Naive thymus-derived CD4-positive, alpha-beta T cell (primary cell): ENCODE measurements around the gene CETP. TPM values are rescaled to one million over a fixed set of nuclear protein-coding genes. Genes with fewer than 3 reads are reported as not detected.
"Not testable (repeated sequence)": the region's sequence is repeated elsewhere in the genome, so short reads cannot be mapped to it uniquely, and the experiment has no call there.

Experiments used
- ATAC-seq: fragments of 150-1000 bp; cut with Tn5 transposase; 2 replicates; pipeline ENCODE4 v1.10.0; 2021; ENCODE audit warnings: mild to moderate bottlenecking, moderate library complexity
- CTCF ChIA-PET: fragments of 350-600 bp; sonication (Branson Sonifier 250); formaldehyde crosslinking; loops from one replicate; lab custom pipeline; 2021; ENCODE audit warnings: antibody characterized with exemption; lab: Charles Lee
- POLR2A ChIA-PET: fragments of 350-600 bp; sonication (Branson Sonifier 250); formaldehyde crosslinking; loops from one replicate; lab custom pipeline; 2021; ENCODE audit warnings: antibody characterized with exemption, inconsistent platforms; lab: Charles Lee
- DNase-seq, 9 donors: peaks; one replicate each; pipeline versions ENCODE4 v3.0.0 to v3.0.0-alpha.2; 2020 to 2022; ENCODE audit warnings: mixed read lengths in 1 of 9
- H3K27ac ChIP-seq: one replicate; pipeline ENCODE4 v1.7.0; 2013; ENCODE audit warnings: mild to moderate bottlenecking, low read depth, low read length, moderate library complexity
- H3K27me3 ChIP-seq, 2 donors: one replicate each; pipeline ENCODE4 v1.7.0; 2013; ENCODE audit warnings: low read length in 2 of 2, mild to moderate bottlenecking in 2 of 2, moderate library complexity in 2 of 2; ENCODE audit not compliant: control insufficient read depth in 2 of 2, insufficient read depth in 2 of 2
- H3K36me3 ChIP-seq, 3 experiments: 1 replicate in 2 of 3; 2 replicates in 1 of 3; pipeline ENCODE4 v1.7.0; 2013; ENCODE audit warnings: low read length in 3 of 3, mild to moderate bottlenecking in 3 of 3, moderate library complexity in 1 of 3; ENCODE audit not compliant: insufficient read depth in 3 of 3, control insufficient read depth in 2 of 3
- H3K4me1 ChIP-seq, 2 donors: one replicate each; pipeline ENCODE4 v1.7.0; 2013; ENCODE audit warnings: low read length in 2 of 2, mild to moderate bottlenecking in 2 of 2, moderate library complexity in 1 of 2; ENCODE audit not compliant: control insufficient read depth in 2 of 2, insufficient read depth in 2 of 2
- H3K4me3 ChIP-seq: 2 replicates; pipeline ENCODE4 v1.7.0; 2013; ENCODE audit warnings: mild to moderate bottlenecking, low read length
- H3K9me3 ChIP-seq, 3 experiments: 1 replicate in 2 of 3; 2 replicates in 1 of 3; pipeline ENCODE4 v1.7.0; 2013; ENCODE audit warnings: low read length in 3 of 3; ENCODE audit not compliant: control insufficient read depth in 2 of 3
- H3K27ac Mint-ChIP-seq, 9 donors: one replicate each; pipeline ENCODE4 v1.8.0; 2020 to 2022; ENCODE audit warnings: mixed read lengths in 9 of 9, mild to moderate bottlenecking in 8 of 9, moderate library complexity in 5 of 9, inconsistent platforms in 2 of 9
- H3K27me3 Mint-ChIP-seq, 5 donors: one replicate each; pipeline ENCODE4 v1.8.0; 2021 to 2022; ENCODE audit warnings: mixed read lengths in 5 of 5, mild to moderate bottlenecking in 1 of 5
- H3K36me3 Mint-ChIP-seq, 5 donors: one replicate each; pipeline ENCODE4 v1.8.0; 2020 to 2022; ENCODE audit warnings: mixed read lengths in 5 of 5, mild to moderate bottlenecking in 3 of 5, inconsistent platforms in 1 of 5
- H3K4me1 Mint-ChIP-seq, 7 donors: one replicate each; pipeline ENCODE4 v1.8.0; 2020 to 2022; ENCODE audit warnings: mixed read lengths in 7 of 7, mild to moderate bottlenecking in 3 of 7, inconsistent platforms in 1 of 7
- H3K4me3 Mint-ChIP-seq, 10 donors: one replicate each; pipeline ENCODE4 v1.8.0; 2020 to 2022; ENCODE audit warnings: mild to moderate bottlenecking in 10 of 10, mixed read lengths in 10 of 10, moderate library complexity in 6 of 10, inconsistent platforms in 2 of 10
- H3K9me3 Mint-ChIP-seq, 11 donors: one replicate each; pipeline ENCODE4 v1.8.0; 2020 to 2022; ENCODE audit warnings: mixed read lengths in 11 of 11, mild to moderate bottlenecking in 4 of 11, inconsistent platforms in 1 of 11, moderate library complexity in 1 of 11
- intact Hi-C, 2 donors: fragments of 100-400 bp; cut with micrococcal nuclease; formaldehyde crosslinking; loops; one replicate each; pipeline ENCODE4 v1.15.1; 2023
- polyA plus RNA-seq, 2 donors: library from polyadenylated mRNA; unstranded; fragments of 300-500 nt; fragmentation: Illumina TruSeq; gene quantifications; one replicate each; pipeline ENCODE4 v1.2.3, GENCODE V29; 2021
- total RNA-seq, 6 experiments: library from RNA in 5 of 6; stranded (reverse) in 5 of 6; gene quantifications; 1 replicate in 5 of 6; 2 replicates in 1 of 6; pipeline ENCODE4 v1.2.3 and lab custom pipeline; 2021 to 2026

The CETP gene
- total and polyA plus RNA-seq, 7 experiments from 2014 or later = 0.17 to 0.25 TPM; not detected in 5

- H3K27ac Mint-ChIP-seq = peak overlapping the region in 5 of 9 donors; percentile 2 to 84 (median 58)
- peaks cover 9 to 16% of the 10 kb centered on the region in 2 donors for H3K4me1 ChIP-seq
- CTCF ChIA-PET = interaction anchor here (1.6 kb wide), 1 partner anchor 10 kb away, joined by 5 read pairs; no protein-coding TSS in a partner anchor
- peaks cover 19 to 48% (median 43%) of the 10 kb centered on the region in 7 donors for H3K4me1 Mint-ChIP-seq
- H3K4me3 ChIP-seq, H3K36me3 ChIP-seq, intact Hi-C loops, H3K27me3 ChIP-seq, DNase-seq, ATAC-seq, H3K9me3 Mint-ChIP-seq, H3K9me3 ChIP-seq, H3K27me3 Mint-ChIP-seq, H3K27ac ChIP-seq, H3K36me3 Mint-ChIP-seq: not testable (repeated sequence)
- H3K4me3 Mint-ChIP-seq = peak overlapping the region in 3 of 10 donors; percentile 13 to 36 (median 23)
- POLR2A ChIA-PET = interaction anchor here (1.1 kb wide), 1 partner anchor 9 kb away, joined by 3 read pairs; no protein-coding TSS in a partner anchor
Observed at GRCh38 chr16:56973899-56974298, 12.1 kb downstream of the CETP start.

- H3K27me3 Mint-ChIP-seq = no peaks in the 10 kb centered on the region
- Histone ChIP-seq H3K27me3 (no peaks in the 10 kb centered on the region), H3K4me1 (peaks cover 9 to 16% of the 10 kb centered on the region in 2 donors), H3K9me3 (no peaks in the 10 kb centered on the region), H3K36me3 (no peaks in the 10 kb centered on the region), H3K4me3 (no peak overlapping the region), H3K27ac (no peak overlapping the region)
- intact Hi-C loops = no loop called here
- H3K4me3 Mint-ChIP-seq = peak overlapping the region in 3 of 10 donors; percentile 12 to 36 (median 26)
- H3K27ac Mint-ChIP-seq = peak overlapping the region in 4 of 9 donors; percentile 38 to 84 (median 64)
- H3K9me3 Mint-ChIP-seq = peaks cover 0 to 1% (median 0%) of the 10 kb centered on the region in 11 donors
- POLR2A ChIA-PET = interaction anchor here (1.1 to 2.2 kb wide), 4 partner anchors 8 to 58 kb away, joined by 3 to 6 read pairs (median 4); partner anchors contain the start of gene NLRC5
- DNase-seq (no peak), ATAC-seq (peak; percentile 41)
- CTCF ChIA-PET = interaction anchor here (0.8 to 1.1 kb wide), 3 partner anchors 10 to 15 kb away, joined by 3 read pairs; partner anchors contain the start of gene NLRC5
- H3K4me1 Mint-ChIP-seq = peaks cover 19 to 48% (median 43%) of the 10 kb centered on the region in 7 donors
- H3K36me3 Mint-ChIP-seq = peaks cover 0 to 4% (median 0%) of the 10 kb centered on the region in 5 donors
Observed at GRCh38 chr16:56974549-56975300, 13.0 kb downstream of the CETP start.

GRCh38 chr16:56975714-56976113, 14.0 kb downstream of the CETP start:
- CTCF ChIA-PET = interaction anchor here (0.8 to 1.1 kb wide), 3 partner anchors 9 to 14 kb away, joined by 3 read pairs; partner anchors contain the start of gene NLRC5
- no peaks in the 10 kb centered on the region for H3K36me3 ChIP-seq
- Mint-ChIP-seq H3K27ac (peak overlapping the region in 8 of 9 donors; percentile 41 to 70 (median 56)), H3K36me3 (peaks cover 0 to 4% (median 0%) of the 10 kb centered on the region in 5 donors), H3K4me3 (peak overlapping the region in 6 of 10 donors; percentile 13 to 66 (median 51)), H3K4me1 (peaks cover 19 to 58% (median 50%) of the 10 kb centered on the region in 7 donors), H3K9me3 (peaks cover 0 to 1% (median 0%) of the 10 kb centered on the region in 11 donors), H3K27me3 (no peaks in the 10 kb centered on the region)
- no peaks in the 10 kb centered on the region for H3K9me3 ChIP-seq
- H3K4me1 ChIP-seq = peaks cover 9 to 16% of the 10 kb centered on the region in 2 donors
- no peak overlapping the region for H3K4me3 ChIP-seq
- DNase-seq (no peak), ATAC-seq (no peak)
- POLR2A ChIA-PET = interaction anchor here (1.1 to 2.2 kb wide), 5 partner anchors 10 to 57 kb away, joined by 3 to 6 read pairs (median 3); partner anchors contain the start of gene NLRC5
- H3K27me3 ChIP-seq = no peaks in the 10 kb centered on the region
- no peak overlapping the region for H3K27ac ChIP-seq
- intact Hi-C loops = no loop called here

DNA sequence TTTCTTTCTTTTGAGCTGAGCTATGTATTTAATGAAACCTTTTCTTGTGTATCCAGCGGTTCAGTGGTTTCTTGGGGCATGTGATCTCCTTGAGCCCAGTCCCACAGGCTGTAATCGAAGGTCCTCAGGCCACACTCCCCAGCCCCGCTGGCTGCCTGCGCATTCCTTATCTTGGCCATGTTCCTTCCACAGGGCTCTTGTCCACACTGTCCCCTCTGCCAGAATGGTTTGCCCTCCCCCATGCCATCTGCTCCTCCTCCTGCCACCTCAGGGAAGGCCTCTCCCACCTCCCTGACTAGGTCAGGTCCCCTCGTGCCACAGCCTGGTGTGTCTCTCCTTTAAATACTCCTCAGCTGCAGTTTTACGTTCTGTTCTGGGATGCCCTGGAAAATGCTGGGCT, 15.5 kb downstream of the CETP start:
- peaks cover 14 to 16% of the 10 kb centered on the region in 2 donors for H3K4me1 ChIP-seq
- peaks cover 0 to 1% (median 0%) of the 10 kb centered on the region in 11 donors for H3K9me3 Mint-ChIP-seq
- peaks cover 32 to 66% (median 59%) of the 10 kb centered on the region in 7 donors for H3K4me1 Mint-ChIP-seq
- no peak for ATAC-seq
- no peaks in the 10 kb centered on the region for H3K27me3 Mint-ChIP-seq
- intact Hi-C loops = no loop called here
- H3K27me3 ChIP-seq = no peaks in the 10 kb centered on the region
- H3K27ac Mint-ChIP-seq = peak overlapping the region in 4 of 9 donors; percentile 15 to 86 (median 74)
- H3K4me3 Mint-ChIP-seq = peak overlapping the region in 1 of 10 donors; percentile 42
- H3K27ac ChIP-seq = no peak overlapping the region
- POLR2A ChIA-PET = interaction anchor here (1.3 to 2.6 kb wide), 3 partner anchors 8 to 11 kb away, joined by 3 to 14 read pairs (median 3); partner anchors contain the start of gene NLRC5
- H3K36me3 ChIP-seq = peaks cover 0 to 7% (median 0%) of the 10 kb centered on the region in 3 experiments
- no peak for DNase-seq
- peaks cover 0 to 12% (median 5%) of the 10 kb centered on the region in 5 donors for H3K36me3 Mint-ChIP-seq
- CTCF ChIA-PET = interaction anchor here (1.0 to 2.3 kb wide), 2 partner anchors 9 to 13 kb away, joined by 3 to 5 read pairs; no protein-coding TSS in a partner anchor
- no peak overlapping the region for H3K4me3 ChIP-seq
- H3K9me3 ChIP-seq = no peaks in the 10 kb centered on the region

DNA sequence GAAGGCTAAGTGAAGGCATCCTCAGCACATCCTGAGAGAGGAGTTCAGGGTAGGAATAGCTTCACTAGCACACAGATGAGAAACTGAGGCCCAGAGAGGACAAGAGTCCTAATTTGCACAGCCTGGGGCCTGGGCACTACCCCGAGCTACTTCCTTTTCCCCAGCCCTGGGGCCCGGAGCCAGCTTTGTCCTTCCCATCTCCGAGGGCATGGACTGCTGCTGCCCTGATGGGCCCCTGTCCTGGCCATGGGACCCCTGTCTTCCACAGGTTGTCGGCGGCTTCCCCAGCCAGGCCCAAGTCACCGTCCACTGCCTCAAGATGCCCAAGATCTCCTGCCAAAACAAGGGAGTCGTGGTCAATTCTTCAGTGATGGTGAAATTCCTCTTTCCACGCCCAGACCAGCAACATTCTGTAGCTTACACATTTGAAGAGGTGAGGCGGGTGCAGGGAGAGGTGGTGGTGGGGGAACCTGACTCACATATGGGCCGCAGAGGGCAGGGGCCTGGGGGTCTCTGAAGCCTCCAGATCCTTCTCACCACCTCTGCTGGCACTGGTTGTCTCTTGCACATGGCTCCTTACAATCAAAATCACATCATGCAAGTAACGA, 16.2 kb downstream of the CETP start:
- no peak overlapping the region for H3K4me3 Mint-ChIP-seq
- Histone ChIP-seq H3K36me3 (peaks cover 0 to 9% (median 0%) of the 10 kb centered on the region in 3 experiments), H3K27ac (no peak overlapping the region), H3K27me3 (no peaks in the 10 kb centered on the region), H3K9me3 (no peaks in the 10 kb centered on the region), H3K4me3 (no peak overlapping the region), H3K4me1 (peaks cover 12 to 21% of the 10 kb centered on the region in 2 donors)
- H3K9me3 Mint-ChIP-seq = peaks cover 0 to 1% (median 0%) of the 10 kb centered on the region in 11 donors
- peaks cover 39 to 71% (median 66%) of the 10 kb centered on the region in 7 donors for H3K4me1 Mint-ChIP-seq
- CTCF ChIA-PET = interaction anchor here (2.3 kb wide), 1 partner anchor 13 kb away, joined by 5 read pairs; no protein-coding TSS in a partner anchor
- DNase-seq (no peak), ATAC-seq (no peak)
- intact Hi-C loops = no loop called here
- peak overlapping the region in 4 of 9 donors; percentile 42 to 86 (median 61) for H3K27ac Mint-ChIP-seq
- H3K27me3 Mint-ChIP-seq = no peaks in the 10 kb centered on the region
- peaks cover 0 to 18% (median 5%) of the 10 kb centered on the region in 5 donors for H3K36me3 Mint-ChIP-seq
- POLR2A ChIA-PET = interaction anchor here (1.3 to 2.6 kb wide), 2 partner anchors 10 to 12 kb away, joined by 3 to 14 read pairs; partner anchors contain the start of gene NLRC5

- Mint-ChIP-seq H3K27ac (peak overlapping the region in 6 of 9 donors; percentile 34 to 96 (median 82)), H3K4me3 (no peak overlapping the region), H3K4me1 (peaks cover 48 to 71% (median 62%) of the 10 kb centered on the region in 7 donors), H3K36me3 (peaks cover 4 to 26% (median 11%) of the 10 kb centered on the region in 5 donors), H3K9me3 (no peaks in the 10 kb centered on the region), H3K27me3 (no peaks in the 10 kb centered on the region)
- ChIA-PET POLR2A (interaction anchor here (1.1 kb wide), 1 partner anchor 9 kb away, joined by 3 read pairs; the partner anchor contains the start of gene NLRC5), CTCF (no interaction called here)
- peaks cover 0 to 9% (median 0%) of the 10 kb centered on the region in 3 experiments for H3K36me3 ChIP-seq
- peaks cover 12 to 35% of the 10 kb centered on the region in 2 donors for H3K4me1 ChIP-seq
- no peak overlapping the region for H3K27ac ChIP-seq
- no peak overlapping the region for H3K4me3 ChIP-seq
- no peaks in the 10 kb centered on the region for H3K9me3 ChIP-seq
- ATAC-seq = no peak
- no peaks in the 10 kb centered on the region for H3K27me3 ChIP-seq
- intact Hi-C loops = no loop called here
- DNase-seq = no peak
Observed at GRCh38 chr16:56980201-56980535, 18.4 kb downstream of the CETP start.
